AG04450 (cell line): ENCODE data around the gene SMAD7. TPM values are rescaled to one million over a fixed set of nuclear protein-coding genes. Genes with fewer than 3 reads are reported as not detected.
"Not testable (repeated sequence)": the region's sequence is repeated elsewhere in the genome, so short reads cannot be mapped to it uniquely, and the experiment has no call there.

Experiments
- CTCF ChIA-PET: fragments of 300-600, 350-600 bp; formaldehyde crosslinking; extraction: SDS; loops from one replicate; lab custom pipeline; 2022; ENCODE audit warnings: antibody characterized with exemption, inconsistent platforms; lab: Charles Lee
- POLR2A ChIA-PET: fragments of 350-600 bp; formaldehyde crosslinking; extraction: SDS; loops from one replicate; lab custom pipeline; 2021; ENCODE audit warnings: antibody characterized with exemption, inconsistent platforms; lab: Yijun Ruan, JAX
- DNase-seq: peaks from one replicate; pipeline ENCODE4 v3.0.0-alpha.2; 2011; ENCODE audit warnings: low read depth, low spot score
- H3K27ac ChIP-seq: one replicate; pipeline ENCODE4 v1.5.1; 2012; ENCODE audit warnings: low read depth, low read length, control low read depth
- H3K27me3 ChIP-seq: one replicate; pipeline ENCODE4 v1.6.0; 2012; ENCODE audit warnings: low read length; ENCODE audit not compliant: control insufficient read depth, insufficient read depth
- H3K4me3 ChIP-seq: 2 replicates; pipeline ENCODE4 v1.5.1; 2011; ENCODE audit warnings: mild to moderate bottlenecking, low read depth, low read length, control low read depth
- H3K9me3 ChIP-seq: 2 replicates; pipeline ENCODE4 v1.5.1; 2012; ENCODE audit warnings: low read length; ENCODE audit not compliant: control insufficient read depth, insufficient read depth
- CTCF ChIP-seq: IDR thresholded peaks from 2 replicates; pipeline ENCODE4 v1.5.1; 2011; ENCODE audit warnings: low read depth, low read length, control low read depth, inconsistent platforms
- polyA plus RNA-seq: library from polyadenylated mRNA; depleted of rRNA; stranded (reverse); fragments of >200 nt; gene quantifications from 2 replicates; pipeline ENCODE4 v1.2.3, GENCODE V29; 2011

The SMAD7 gene
- polyA plus RNA-seq, 1 experiment = 8.0 TPM

GRCh38 chr18:48874233-48874632, 76.5 kb downstream of the SMAD7 start:
- no peak overlapping the region for H3K4me3 ChIP-seq
- no peaks in the 10 kb centered on the region for H3K27me3 ChIP-seq

GRCh38 chr18:48872234-48873145, 78.3 kb downstream of the SMAD7 start:
- Histone ChIP-seq H3K9me3 (no peaks in the 10 kb centered on the region; the same call in 1 of the 2 replicates), H3K27ac (peak overlapping the region; percentile 2), H3K27me3 (no peaks in the 10 kb centered on the region), H3K4me3 (no peak overlapping the region)
- DNase-seq = no peak
- ChIA-PET CTCF (no interaction called here), POLR2A (no interaction called here)
- no peak for TF ChIP-seq CTCF

More at GRCh38 chr18:48874233-48874632, 76.5 kb downstream of the SMAD7 start:
- TF ChIP-seq CTCF = no peak
- ChIA-PET CTCF (no interaction called here), POLR2A (no interaction called here)
- Histone ChIP-seq H3K9me3 (no peaks in the 10 kb centered on the region; the same call in 1 of the 2 replicates), H3K27ac (no peak overlapping the region)
- DNase-seq = no peak

DNA sequence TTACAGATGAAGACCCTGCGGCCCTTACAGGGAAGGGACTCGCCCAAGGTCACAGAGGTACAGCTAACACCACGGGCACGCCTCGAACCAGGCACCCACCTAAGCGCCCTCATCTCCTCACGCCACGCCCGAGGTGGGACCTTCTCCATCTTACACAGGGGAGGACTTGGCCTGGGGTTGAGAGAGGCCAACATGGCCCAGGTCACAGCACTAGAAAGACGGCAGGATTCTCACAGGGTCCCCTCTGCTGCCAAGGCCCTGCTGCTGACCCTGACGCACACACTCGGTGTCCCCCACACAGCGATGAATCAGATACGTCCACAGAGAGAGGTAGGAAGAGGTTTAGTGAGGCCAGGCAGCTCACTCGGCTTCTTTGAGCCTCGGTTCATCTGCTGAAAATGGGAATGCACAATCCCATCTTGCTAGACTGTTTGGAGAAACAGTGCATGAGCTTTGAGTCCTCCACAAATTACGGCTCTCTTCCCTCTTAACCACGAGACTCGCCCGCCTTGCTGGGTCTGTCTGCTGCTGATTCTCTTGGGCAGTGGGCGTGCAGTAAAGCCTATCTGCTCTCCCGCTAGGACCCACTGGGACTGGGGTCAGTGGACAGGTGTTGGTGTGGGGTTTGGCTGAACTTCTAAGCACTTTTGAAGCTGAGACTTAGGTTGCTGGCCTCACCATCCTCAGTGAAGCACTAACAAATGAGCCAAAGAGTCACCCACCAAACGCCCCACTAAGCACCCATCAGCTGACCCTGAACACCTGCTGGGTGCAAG, 79.2 kb downstream of the SMAD7 start:
- POLR2A ChIA-PET = no interaction called here
- H3K4me3 ChIP-seq = no peak overlapping the region
- no peaks in the 10 kb centered on the region; the same call in 1 of the 2 replicates for H3K9me3 ChIP-seq
- TF ChIP-seq CTCF = no peak
- no peaks in the 10 kb centered on the region for H3K27me3 ChIP-seq
- DNase-seq = no peak
- no peak overlapping the region for H3K27ac ChIP-seq
- CTCF ChIA-PET = no interaction called here

DNA sequence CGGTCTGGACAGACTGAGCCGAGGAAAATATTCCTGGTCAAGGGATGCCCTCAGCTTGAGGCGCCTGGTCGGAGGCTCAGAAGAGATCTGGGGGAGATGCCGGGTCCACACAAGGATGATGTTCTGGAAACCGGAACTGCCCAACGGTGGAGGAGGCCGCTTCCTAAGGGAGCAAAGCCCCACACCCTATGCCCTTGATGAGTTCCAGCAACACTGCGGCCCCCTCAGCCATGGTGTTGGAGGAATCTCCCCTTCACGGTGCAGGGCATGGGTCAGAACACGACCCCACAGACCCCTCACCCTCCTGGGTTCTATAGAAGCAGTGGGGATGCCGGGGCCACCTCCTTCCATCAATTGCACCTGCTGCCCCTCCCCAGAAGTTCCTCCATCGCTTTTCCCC, 79.8 kb downstream of the SMAD7 start:
- CTCF ChIA-PET, DNase-seq: not testable (repeated sequence)

More for the DNA sequence above, 79.8 kb downstream of the SMAD7 start:
- H3K9me3 ChIP-seq, H3K4me3 ChIP-seq, H3K27me3 ChIP-seq, H3K27ac ChIP-seq, POLR2A ChIA-PET: not testable (repeated sequence)
